ENCODE results near the gene CSAD.
A peak's percentile ranks its signal among the peaks of the same experiment; 100 is the strongest.
"Not testable (repeated sequence)": the region's sequence is repeated elsewhere in the genome, so short reads cannot be mapped to it uniquely, and the experiment has no call there.

CSAD gene

GRCh38 chr12:53218551-53219291 lies 38.0 kb upstream of the CSAD start:
- no peak for DNase-seq (ENCODE audit: low spot score)

- DNase-seq (ENCODE audit: low spot score), result no peak
These were observed 37.2 kb upstream of the CSAD start for GRCh38 chr12:53217931-53218307.

DNA sequence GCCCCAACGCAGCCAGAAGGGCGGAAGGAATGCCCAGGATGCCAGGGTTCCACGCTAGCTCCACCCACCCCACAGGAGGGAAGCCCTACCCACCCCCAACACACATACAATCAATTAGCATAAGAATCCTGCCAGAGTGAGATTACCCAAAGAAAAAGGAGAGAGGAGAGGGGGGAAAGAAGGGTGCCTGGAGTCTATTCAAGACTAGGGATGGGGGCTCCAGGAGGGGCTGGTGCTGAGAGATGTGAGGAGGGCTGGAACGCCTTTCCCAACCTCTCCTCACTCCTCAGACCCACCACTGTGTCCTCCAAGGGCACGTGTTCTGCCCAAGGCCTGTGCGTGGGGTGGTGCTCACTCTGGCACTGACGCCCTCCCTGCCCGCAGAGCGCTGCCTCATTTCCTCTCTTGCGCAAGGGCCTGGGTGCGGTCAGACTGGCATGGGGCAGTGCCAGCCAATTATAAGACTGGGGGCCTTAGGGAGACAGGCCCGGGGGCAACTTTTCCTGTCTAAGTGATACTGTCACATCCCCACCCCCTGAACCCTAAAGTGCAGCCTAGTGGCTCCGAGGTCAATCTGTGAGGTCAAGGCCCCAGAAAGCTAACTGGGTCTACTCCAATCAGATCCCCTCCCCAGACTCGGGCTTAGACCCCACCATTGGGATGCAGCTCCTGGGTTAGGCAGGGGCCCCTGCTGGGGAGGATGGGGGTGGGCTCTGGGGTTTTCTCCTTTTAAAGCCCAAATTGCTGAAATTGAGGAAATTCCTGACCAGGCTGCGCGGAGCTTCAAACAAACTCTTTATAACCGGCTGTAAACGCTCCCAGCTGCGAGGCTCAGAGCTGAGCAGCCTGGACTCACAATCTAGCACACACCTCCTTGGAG lies 36.6 kb upstream of the CSAD start:
- DNase-seq (ENCODE audit: low spot score), result no peak

DNA sequence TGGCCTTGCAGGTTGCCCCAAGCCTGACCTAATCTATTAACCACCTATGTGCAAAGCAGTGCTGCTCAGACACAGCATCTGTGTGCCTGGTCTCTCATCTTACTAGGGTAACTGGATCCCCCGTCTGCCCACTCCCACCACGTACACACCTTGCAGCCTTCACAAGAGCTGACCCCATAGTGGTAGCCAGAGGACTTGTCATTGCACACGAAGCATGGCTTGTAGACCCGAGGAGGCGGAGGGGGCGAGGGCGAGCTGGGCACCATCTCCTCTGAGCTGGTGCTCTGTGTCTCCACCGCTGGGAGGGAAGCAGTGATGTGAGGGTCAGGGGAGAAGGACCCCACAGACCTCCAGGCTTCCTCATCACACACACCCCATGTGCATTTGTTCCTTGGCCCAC lies 34.8 kb upstream of the CSAD start:
- no peak for DNase-seq (ENCODE audit: low spot score)

- no peak for DNase-seq (ENCODE audit: low spot score)
These were observed 34.1 kb upstream of the CSAD start for GRCh38 chr12:53214687-53215455.

- no peak for DNase-seq (ENCODE audit: low spot score)
These were observed 33.5 kb upstream of the CSAD start for GRCh38 chr12:53214221-53214620.

GRCh38 chr12:53213348-53213747 lies 32.6 kb upstream of the CSAD start:
- peak; percentile 74 for DNase-seq (ENCODE audit: low spot score)

- no peak for DNase-seq (ENCODE audit: low spot score)
These were observed 32.2 kb upstream of the CSAD start for GRCh38 chr12:53212931-53213330.

DNA sequence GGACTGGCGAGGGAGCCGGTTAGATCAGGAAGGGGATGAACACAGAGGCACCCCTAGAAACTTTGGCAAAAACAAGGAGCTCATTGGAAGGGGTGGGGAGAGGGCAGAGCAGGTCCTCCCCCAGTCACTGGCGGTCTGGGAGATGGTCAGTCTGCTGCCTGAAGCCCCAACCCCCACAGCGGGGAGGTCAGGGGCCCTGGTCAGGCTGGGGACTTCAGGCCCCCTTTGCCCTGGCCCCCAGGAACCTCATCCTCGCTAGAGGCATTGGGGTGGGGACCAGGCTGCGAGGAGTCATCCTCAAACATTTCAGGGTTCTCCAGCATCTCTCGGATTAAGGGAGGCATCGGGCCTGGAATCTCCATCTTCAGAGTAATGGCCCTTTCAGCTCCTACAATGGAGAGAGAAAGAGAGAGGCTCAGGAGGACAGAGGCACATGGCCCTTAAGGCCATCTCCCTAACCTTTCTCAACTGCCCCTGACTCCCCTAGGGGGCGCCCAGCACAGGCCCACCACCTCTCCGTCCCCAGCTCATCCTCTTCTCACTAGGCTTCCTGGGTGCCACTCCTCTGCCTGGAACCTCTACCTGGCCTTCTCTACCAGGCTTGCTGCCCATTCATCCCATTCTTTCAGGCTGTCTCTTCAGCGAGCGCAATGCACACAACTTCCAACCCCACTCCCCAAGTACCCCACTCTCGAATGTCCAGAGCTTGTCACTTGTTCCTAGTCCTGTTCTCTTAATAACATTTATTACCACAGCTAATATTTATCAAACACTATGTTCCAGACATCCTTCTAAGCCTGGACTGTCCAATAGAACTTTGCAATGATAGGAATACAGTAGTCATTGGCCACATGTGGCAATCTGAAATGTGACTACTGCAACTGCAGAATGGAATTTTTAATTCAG lies 31.0 kb upstream of the CSAD start:
- DNase-seq (ENCODE audit: low spot score), result no peak

DNA sequence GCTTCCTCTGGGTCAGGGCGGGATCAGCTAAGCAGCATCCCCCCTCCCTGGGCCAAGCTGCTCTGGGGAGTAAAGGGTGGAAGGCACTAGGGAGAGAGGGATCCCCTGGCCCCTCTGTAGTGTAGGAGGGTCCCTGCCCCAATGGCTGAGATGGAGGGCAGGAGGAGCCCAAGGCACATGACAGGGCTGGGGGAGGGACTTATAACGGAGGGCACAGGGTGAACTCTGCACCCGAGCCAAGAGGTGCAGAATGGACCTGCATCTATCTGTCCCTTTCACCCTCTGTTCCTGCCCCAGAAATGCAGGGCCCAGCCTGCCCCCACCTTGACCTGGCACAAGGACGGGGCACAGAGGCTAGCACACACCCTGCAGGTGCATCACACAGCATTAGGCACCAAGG lies 30.1 kb upstream of the CSAD start:
- DNase-seq (ENCODE audit: low spot score), result no peak

DNA sequence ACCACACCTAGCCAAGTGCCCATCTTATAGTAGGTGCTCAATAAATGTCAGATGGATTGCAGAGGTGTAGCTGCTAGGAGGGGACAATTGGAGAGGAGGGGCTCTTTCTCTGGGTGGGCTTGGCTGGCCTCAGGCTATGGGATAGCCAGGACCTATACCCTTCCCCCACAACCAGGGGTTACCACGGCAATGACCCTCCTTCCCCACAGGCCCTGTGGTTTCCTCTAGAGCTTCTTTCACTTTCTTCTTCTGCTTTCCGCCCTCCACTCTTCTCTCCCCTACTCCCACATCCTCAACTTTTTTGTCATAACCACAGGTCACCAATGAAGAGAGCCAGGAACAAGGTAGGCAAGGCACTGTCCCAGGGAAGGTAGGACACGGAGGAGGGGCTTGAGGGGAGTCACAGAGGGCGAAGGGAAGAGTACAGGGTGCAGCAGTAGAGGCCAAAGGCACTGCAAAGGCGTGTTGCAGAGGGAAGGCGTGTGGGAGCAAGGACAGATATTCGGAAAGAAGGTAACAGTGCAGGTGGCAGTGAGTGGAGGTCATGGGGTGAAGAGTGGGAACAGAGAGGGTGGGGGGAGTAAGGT lies 28.2 kb upstream of the CSAD start:
- no peak for DNase-seq (ENCODE audit: low spot score)

GRCh38 chr12:53208435-53208834 lies 27.7 kb upstream of the CSAD start:
- no peak for DNase-seq (ENCODE audit: low spot score)

DNA sequence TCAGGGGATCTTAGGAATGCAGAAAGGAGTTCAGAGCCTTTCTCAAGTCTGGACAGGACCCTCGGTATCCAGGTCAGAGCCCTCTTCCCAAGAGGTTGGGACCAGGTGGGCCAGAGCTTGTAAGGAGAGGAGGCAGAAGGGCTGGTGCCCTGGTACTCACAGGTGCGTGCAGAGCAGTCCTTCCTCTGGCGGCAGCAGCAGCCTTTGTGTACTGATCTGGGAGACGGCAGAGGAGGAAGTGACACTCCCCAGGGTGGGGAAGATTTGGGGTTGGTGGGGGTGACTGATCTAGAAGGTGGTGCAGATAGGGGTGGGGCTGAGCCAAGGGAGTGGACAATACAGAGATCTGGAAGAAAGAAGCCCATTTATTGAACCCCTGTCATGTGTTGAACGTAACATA lies 26.3 kb upstream of the CSAD start, which contains the start of gene ITGB7:
Gene ITGB7 (minus strand): TSS at position 210 of the 400 bp plus-strand sequence. CDS start 6,808 bp downstream, outside the sequence.
- DNase-seq (ENCODE audit: low spot score), result no peak

DNA sequence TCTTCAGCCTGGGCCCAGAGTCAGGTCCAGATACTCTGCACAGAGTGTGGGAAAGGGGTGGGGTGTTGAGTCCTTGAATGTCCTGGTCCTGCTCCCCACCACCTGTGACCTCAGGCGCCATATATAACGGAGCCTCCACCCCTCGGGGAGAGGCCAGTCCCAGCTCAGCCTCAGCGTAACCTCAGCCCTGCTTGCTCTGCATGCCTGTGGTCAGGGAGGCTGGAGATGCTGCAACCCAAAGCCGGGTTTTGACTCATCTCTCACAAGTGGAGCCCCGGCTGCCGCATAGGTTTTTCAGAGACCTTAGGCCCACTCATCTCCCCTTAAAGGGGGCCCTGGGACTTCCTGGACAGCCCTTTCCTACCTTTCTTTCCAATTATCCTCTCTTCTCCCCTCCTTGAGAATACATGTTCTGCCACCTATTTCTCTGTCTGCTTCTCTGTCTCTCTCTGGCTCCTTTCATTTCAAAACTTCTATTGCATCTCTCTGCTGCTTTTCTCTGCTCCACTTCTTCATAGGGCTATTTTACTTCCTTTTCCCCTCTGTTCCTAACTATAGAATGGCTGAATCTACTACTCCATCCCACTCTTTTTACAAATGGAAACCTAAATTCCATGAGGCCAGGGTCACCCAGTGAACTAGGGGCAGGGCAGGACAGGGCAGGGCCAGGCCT lies 25.2 kb upstream of the CSAD start:
- DNase-seq (ENCODE audit: low spot score), result no peak

DNA sequence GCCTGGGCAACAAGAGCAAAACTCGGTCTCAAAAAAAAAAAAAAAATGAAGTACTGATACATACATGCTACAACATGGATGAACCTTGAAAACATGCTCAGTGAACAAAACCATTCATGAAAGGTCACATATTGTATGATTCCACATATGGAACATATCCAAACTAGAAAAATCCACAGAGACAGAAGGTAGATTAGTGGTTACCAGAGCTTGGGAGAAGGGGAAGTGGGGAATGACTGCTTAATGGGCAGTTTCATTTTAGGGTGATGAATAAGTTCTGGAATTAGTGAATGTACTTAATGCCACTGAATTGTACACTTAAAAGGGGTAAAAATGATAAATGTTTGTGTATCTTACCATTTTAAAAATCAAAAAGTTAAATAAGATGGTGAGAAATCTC lies 23.6 kb upstream of the CSAD start:
- DNase-seq (ENCODE audit: low spot score), result no peak

DNA sequence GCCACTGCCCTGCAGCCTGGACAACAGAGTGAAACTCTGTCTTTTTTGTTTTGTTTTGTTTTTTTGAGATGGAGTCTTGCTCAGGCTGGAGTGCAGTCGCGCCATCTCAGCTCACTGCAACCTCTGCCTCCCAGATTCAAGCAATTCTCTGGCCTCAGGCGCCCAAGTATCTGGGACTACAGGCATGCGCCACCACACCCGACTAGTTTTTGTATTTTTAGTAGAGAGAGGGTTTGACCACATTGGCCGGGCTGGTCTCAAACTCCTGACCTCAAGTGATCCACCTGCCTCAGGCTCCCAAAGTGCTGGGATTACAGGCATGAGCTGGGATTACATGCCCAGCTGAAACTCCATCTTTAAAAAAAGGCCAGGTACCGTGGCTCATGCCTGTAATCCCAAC lies 21.6 kb upstream of the CSAD start:
- not testable (repeated sequence) for DNase-seq (ENCODE audit: low spot score)

- no peak for DNase-seq (ENCODE audit: low spot score)
These were observed 20.9 kb upstream of the CSAD start for GRCh38 chr12:53201639-53202038.

GRCh38 chr12:53201177-53201541 lies 20.4 kb upstream of the CSAD start:
- no peak for DNase-seq (ENCODE audit: low spot score)

DNA sequence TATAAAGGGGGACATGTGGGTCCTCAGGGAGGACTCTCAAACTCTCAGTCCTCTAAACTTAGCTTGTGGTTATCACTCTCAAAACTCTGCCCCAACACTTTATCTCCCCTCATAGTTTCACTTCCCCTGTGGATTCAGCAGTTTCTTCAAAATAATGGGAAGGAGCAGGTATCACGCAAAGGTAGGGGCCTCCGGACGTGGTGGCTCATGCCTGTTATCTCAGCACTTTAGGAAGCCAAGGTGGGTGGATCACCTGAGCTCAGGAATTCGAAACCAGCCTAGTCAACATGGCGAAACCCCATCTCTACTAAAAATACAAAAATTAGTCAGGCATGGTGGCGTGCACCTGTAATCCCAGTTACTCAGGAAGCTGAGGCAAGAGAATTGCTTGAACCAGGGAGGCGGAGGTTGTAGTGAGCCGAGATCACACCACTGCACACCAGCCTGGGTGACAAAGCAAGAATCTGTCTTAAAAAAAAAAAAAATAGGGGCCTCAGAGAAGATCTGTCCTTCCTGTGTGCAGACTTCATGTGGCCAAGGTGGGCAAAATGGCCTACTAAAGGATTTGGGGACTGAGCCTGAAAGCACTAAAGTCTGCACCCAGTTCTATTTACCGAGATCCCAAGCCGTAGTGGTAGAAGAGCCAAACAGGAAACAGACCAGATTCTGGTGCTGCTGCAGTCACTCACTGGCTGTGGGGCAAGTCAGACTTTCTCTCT lies 19.9 kb upstream of the CSAD start:
- DNase-seq (ENCODE audit: low spot score), result no peak

DNA sequence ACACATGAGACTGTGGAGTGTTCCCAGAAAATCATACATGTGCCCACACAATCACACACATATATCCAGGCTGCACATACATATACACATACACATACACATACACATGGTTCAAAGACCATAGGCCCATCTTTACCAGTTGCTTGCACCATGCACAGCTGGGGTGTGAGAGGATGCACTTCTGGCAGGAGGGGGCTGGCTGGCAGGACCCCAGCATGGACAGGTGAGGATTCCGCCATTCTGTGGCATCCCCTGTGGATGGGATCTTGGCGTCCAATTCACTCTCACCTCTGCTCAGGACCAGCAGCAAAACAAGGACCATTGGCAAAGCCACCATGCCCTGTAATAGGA lies 19.4 kb upstream of the CSAD start:
- no peak for DNase-seq (ENCODE audit: low spot score)
